NCI-H82 (cell line): ENCODE results near the gene CCDC185.

ENCODE experiments used
- DNase-seq: peaks from one replicate; lab custom pipeline; 2025; lab: John Stamatoyannopoulos, UW

Gene CCDC185

DNA sequence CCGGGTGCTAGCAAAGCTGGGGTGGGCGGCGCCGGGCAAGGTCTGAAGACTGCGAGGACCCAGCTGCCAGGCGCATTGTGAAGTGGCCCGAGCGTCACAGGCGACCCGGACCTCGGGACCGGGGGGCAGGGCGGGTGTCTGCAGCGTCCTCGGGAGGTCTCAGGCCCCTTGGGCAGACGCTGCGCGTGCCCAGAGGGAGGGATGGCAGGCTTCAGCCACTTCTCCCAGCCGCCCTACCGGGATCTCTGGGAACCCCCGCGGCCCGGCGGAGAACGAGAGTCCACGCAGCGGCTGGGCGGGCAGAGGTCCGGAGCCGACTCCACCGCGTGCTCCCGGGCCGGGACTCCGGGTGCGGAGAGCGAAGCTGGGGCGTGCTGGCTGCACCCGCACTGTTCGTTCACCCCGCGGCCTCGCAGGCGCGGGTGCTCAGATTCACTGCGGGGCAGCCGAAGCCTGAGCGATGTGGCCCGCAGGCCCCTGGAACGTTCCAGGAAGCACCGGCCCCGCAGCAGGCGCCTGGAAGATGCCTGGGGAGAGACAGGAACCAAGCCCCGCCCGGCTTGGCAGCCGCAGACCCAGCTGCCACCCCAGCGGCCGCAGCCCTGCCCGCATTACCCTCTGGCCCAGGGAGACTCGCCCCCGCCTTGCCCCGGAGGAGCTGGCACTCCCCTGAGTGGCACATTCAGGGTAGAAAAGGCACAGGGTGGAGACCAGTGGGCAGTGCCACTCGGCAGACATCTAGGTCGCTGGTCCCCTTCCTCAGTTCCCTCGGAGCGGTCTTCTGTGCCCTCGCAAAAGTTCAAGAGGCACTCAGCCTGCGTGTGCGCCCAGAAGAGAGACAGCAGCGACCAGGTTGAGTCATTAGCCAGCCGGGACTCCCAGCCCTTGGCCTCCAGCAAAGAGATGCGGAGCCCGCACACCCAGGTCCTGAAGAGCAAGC is at the start of gene CCDC185:
Gene CCDC185, plus strand, starts transcription at position 141 of the 940 bp plus-strand sequence. Its CDS starts 61 bp downstream, at position 202.
- no peak for DNase-seq

DNA sequence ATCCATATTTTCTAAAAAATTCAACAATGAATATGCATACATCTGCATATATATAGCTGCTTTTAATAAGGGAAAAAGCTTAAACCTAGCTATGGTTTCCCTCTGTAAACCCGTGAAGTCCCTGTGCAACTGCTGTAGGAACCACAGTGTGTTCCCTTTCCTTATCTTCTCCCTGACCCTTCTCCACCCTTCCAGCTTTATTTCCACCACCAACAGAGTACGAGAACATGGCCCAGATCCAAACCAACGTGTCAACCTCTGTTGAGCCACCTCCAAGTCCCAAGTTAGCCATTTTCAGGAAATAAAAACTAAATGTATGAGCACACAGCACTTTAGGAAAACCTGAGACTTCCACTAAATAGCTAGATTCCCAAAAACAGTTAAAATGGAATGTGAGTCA is 49.5 kb upstream of the CCDC185 start:
- DNase-seq: no peak

DNA sequence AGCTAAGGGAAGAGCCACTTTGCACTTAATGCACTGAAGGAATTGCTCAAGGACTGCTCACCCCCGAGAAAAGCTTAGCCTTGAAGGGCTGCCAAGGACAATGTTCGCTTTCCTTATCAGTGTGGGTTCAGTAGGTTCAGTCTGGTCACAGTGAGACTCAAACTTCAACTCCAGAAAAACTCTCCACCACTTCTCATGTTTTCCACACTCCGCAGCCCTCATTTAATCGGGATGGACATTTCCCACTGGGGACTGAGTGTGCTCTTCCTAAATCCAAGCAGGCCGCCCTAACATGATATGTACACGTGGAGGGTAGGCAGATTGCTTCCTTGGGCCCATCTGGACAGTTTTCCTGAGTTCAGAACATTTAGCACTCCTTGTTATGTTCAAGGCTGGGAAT is 48.7 kb upstream of the CCDC185 start:
- DNase-seq: no peak

DNA sequence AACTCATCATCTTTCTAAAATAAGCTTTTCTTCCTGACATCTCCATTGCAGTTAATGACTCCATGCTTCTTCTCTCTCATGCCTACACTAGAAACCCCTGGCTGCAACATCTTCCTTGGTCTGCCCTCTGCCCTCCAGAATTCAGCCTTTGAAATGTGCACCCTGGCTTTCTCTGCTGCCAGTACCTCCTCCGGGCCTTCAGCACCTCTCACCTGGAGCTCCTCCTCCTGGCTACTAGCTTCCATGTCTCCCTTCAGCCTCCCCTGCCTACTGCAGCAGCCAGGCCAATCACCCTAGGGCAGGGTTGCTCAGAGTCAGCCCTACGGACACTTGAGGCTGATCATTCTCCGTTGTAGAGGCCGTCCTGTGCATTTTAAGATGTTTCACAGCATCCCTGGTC is 47.5 kb upstream of the CCDC185 start:
- DNase-seq: no peak

DNA sequence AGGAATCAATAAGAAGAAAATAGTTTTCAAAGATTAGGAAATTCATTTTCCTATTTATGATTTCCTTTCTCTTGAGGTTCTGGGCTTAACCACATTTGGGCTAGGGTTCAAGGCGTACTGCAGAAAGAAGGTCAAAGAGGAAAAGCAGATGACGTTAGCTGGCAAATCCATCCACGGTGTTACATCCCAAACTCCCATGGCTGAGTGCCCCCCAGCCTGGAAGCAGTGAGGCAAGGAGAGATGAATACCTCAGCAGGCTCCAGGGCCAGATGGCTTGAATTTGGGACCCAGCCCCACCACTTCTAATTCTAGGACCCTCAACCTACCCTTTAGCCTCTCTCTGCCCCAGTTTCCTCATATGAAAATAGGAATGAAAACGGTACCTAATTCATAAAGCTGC is 46.9 kb upstream of the CCDC185 start:
- DNase-seq: no peak

DNA sequence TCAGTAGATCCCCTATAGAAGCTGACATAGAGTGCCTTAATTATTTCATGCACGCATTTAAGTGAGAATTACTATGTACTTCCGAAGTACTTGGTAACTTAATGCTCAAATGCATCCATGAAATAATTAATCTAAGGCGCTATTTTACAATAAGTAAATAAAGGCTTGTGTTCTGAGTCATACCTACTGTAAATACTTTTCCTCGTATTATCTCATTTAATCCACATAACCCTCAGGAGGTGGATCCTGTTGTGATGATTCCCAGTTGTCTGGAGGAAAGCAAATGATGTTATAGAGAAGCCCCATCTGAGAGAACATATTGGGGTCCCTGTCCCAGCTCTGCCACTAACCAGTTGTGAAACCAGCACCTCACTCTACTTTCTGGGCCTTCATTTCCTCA is 45.6 kb upstream of the CCDC185 start:
- no peak for DNase-seq

DNA sequence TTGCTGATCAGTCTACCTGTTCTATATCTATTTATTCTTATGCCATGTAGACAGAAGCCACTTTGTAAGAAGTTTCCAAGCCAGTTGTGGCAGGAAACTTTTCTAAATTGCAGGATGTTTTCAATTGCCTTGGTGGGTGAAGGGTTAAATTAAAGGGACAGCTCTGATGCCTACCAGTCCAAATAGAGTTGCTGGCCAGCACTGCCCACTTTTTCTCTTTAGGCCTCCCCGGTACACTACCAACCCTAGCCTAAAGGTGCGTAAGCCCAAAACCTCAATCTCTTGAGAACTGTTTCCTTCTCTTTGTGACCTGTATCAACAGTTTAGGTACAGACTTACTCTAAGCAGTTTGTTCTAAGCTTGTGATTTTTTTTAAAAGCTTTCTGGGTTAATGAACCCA is 44.8 kb upstream of the CCDC185 start:
- DNase-seq: no peak

DNA sequence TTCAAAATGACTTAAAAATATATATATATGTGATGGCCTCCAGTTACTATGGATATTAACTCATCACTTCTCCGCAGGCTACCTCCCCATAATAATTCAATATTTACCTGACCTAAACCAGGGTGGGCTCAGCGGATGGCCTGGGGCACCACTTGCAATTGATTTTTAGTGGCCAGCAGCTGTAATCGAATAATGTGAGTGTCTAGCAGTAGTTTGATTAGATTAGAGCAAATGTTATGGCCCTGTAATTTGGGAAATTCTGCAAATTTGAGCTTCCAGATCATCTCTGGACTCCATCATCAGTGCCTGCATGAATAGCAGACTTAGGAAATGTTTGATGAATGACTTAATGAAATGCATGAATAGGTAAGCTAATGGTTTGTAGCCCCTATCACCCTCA is 44.0 kb upstream of the CCDC185 start:
- DNase-seq: no peak

DNA sequence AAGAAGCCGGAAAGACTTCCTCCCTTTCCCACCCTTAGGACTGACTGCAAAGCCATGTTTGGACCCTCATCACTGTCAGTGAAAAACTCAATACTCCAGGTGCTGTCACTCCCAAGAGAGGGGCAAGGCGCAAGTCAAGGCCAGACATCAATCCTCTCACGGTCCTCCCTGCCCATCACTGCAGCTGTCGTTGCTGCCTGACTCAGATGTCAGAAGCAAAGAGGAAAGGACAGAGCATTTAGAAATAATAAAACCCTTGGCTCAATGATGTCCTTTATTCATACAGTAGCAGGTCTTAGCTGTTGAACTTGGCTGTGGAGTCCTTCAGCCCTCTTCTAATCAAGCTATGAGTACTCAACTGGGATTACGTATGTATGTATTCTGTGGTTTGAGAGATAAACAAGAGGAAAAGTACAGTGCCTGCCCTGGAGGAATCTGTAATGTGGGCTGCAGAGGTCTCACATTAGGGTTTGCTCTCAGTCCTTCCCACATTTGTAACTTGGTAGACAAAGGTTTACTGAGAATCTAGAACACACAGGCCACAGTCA is 42.8 kb upstream of the CCDC185 start:
- DNase-seq: no peak

DNA sequence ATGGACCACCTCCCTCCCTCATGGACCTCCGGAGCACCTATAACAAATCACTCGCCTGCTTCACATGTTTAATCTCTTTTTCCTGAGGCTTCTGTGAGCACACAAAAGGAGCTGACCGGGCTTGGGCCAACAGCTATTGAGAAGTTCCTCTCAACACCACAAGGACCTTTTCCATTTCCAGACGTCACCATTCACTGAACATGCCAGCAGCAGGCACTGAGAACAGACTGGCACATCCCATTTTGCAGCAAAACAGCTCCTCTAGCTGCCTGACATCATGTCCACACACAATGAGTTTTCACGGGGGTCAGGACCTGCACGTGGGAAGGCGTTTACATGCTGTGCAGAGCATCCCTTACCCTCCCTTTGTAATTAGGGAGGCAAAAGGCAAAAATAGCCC is 40.3 kb upstream of the CCDC185 start:
- no peak for DNase-seq

DNA sequence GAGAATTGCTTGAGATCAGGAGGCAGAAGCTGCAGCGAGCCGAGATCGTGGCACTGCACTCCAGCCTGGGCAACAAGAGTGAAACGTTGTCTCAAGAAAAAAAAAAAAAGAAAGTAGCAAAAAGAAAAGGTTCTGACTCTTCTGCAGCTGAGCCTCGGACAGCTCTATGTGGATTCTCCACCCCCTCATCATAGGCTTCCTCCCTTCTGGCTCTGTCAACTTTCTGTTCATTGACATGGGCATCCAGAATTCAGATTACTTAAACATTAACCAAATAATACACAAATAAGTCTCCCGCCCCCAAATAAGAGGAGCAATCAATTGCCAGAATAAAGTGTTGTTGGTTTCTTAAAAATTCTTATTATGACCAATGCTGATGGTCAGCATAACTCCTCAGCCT is 39.3 kb upstream of the CCDC185 start:
- DNase-seq: no peak

DNA sequence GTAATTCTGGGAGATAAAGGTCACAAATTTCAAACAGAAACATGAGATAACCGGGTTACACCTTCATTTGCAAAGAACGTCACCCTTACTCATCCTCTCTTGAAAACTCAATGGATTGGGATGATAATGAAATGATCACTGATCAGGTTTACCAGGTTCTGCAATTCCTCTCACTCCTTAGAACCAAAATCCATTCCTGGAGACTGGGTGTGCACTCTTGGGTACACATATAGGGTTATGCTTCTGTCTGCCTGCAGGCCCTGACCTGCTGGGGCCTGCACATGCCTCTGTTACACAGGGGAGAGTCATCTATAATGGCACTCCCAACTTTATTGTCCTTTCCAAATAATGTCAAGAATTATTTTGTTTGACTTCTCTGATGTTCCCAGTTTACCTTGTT is 37.5 kb upstream of the CCDC185 start:
- DNase-seq: no peak

DNA sequence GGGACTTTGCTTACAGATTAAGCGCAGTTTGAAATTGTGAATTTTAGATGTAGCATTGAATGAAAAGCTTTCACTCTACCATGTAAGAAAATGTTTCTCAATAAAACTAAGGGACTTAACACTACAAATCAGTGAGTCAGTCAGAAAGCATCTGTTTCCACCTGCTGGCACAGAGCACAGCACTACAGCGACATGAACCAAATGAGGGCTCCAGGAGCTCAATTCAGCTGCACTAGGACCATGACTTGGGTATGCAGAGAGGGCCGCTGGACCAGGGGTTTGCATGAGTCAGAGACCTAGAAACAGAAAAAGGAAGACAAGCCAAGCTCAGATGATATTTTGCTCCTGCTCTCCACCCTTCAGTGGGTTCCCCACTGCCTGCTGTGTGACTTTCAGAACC is 34.4 kb upstream of the CCDC185 start:
- DNase-seq: no peak

DNA sequence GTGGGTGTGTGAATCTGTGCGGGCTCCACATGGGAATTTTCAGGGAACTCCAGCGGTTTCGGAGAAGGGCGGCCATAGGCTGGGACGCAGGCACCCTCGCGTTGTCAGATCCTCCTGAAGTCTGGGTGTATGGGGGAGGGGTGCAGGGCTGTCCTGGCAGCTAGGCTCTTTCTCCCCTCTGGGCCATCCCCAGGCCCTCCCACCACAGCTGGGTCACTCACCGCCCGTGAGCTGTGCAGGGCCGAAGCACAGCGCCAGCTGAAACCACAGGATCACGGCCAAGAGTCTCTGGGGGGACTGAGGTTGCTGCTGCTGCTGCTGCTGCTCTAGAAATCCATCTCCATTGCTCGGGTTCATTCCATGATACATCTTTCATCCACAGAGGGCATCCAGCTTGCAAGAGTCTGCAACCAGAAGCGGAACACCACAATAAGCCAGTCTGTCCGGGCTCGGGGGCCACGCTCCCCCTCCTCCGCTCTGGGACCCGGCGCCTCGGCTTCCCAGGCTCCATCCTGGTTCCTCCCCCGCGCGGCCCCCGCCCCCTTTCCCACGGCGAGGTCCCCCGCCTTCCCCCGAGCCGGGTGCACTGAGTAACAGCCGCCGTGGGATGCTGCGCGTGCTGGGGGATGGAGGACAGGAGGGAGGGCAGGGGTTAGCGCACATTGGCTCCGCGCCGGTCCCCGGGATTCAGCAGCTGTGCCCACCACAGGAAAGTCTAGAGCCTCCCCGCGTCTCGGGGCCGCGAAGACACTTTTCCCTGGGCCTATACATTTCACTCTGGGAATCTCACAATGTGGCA is 30.0 kb upstream of the CCDC185 start:
- peak; percentile 65 for DNase-seq

DNA sequence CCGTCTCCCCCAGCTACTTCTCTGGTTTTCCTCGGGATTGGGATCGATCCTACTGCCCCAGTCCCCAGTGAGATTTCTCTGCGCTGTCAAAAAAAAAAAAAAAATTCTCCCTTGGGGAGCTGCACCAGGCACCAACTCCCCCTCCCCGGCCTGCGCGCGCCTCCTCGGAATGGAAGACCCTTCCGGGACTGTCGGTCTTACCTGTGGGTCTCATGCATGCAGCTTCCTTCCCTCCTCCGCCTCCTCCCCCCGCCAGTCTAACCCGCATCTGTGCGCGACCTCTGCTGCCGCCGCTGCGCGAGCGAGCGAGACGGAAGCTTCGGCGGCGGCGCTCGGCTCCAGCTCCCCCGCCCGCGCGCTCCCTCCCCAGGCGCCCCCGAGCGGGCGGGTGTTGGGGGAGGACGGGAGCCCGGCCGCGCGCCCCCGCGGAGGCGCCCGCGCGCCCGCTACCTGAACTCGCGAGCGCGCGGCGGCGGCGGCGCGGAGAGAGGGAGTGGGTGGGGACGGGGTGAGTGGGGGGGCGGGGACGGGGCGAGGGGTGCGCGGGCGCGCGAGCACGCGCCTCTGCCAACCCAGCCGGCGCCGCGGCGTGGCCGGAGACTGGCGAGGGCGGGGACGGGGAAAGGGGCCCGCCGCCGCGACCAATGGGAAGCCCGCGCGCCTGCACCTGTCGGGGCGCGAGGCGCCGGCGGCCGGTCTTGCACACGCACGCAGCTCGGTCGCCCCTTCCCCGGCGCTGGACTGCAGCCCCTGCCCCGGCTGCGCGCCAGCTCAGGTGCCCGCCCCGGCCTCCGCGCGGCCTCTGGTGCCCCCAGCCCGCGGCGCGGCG is 29.1 kb upstream of the CCDC185 start, which contains the start of gene SUSD4:
Gene SUSD4, minus strand, starts transcription at position 321 of the 829 bp plus-strand sequence. CDS start 751 bp downstream, outside the sequence.
- DNase-seq: peak; percentile 89

DNA sequence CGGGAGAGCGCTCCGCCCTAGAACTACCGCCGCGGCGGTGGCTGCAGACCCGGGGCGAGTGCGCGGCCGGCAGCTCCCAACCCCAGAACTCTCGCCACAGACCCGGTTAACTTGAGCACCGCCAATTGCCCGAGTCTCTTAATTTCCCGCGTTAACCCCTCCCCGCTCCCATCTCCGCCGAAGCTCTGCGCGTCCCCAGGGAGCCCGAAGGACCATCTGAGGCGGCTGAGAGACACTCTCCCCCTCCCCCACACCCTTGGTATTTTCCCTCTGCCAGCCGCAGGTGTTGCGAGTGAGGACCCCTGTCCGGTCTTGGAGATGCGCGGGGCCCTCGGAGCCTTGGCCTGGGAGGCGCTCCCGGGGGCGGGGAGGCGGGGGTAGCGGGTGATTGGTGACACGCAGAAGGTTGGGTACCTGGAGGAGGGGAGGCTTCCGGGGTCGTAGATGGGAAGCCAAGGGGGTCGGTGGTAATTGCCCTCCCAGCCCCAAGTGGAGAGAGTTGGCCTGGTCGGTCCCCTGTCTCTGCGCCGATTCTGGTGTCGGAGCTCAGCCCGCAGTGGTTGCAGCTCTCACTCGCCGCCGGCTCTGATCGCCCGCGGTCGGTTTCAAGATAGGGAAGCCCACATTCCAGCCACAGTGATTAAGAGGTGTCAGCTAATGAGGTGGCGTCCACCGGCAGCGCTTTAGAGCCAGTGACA is 28.4 kb upstream of the CCDC185 start:
- peak; percentile 71 for DNase-seq

DNA sequence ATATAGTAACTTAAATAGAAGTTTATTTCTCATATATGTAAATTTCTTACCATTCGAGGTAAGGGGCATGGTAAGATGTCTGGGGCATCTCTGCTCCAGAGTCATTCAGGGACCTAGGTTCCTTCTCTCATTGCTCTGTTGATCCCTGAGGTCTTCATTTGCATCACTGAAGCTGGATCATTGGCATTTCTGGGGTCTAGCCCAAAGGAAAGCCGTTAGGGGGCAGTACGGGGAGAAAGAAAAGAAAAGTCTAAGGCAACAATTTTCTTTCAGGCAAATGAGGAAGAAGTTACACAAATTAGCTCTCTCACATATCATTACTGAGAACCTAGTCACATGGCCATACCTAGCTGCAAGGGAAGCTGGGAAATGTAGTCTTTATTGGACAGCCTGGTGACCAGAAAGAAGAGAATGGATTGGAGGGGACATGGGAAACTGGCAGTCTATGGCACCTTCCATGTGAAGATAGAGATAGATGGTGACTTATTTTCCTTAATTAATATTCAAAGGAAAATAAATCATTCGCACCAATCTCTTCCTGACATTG is 19.1 kb upstream of the CCDC185 start:
- no peak for DNase-seq

DNA sequence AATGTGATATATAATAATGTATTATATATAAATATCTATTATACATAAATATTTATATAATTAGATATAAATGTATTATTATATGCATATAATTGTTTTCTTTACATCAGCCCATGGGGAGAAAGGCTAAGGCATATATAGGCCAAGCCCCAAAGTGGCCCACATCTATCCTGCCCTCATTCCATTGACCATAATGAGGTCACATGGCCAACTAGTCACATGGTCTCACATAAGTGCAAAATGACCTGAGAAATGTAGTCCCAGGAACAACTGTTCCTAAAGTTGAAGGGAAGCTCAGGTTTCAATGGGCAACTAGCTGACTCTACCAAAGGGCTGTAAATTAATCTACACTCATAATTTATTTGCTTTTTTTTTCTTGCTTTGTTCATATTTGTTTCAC is 14.5 kb upstream of the CCDC185 start:
- no peak for DNase-seq

DNA sequence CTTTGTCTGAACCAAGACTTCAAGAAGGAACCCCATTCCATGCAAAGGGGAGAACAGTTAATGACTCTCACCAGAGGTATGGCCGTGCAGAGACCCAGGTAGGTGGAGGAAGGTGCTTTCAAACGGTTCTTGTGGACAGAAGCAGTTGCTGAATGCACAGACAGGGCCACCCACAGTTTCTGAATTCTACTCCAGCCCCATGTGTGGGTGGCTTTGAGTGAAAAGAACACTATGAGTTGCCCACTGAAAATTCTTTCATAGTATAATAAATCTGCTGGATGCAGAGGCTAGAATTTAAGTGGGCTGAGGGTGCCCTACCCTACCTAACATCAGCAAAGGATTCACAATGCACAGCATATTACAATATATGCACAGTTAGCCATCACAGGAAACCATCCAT is 7.2 kb upstream of the CCDC185 start:
- DNase-seq: no peak

DNA sequence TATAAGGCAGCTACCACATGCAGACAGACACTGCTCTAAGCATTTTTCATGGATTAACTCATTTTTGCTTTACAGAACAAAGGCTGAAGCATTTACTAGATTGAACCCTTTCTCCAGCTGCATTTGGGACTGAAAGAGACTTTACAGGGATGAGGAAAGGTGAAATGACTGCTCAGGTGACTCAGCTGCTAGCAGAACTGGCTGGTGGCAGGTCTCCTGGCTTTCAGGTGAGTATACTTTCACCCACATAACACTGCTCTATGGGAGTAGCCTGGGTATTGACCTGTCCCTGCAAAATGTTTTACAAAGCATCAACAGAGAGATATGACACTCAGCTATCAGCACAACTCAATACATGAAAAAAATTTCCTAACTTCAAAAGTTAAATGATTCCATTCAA is 2.6 kb upstream of the CCDC185 start:
- no peak for DNase-seq

DNA sequence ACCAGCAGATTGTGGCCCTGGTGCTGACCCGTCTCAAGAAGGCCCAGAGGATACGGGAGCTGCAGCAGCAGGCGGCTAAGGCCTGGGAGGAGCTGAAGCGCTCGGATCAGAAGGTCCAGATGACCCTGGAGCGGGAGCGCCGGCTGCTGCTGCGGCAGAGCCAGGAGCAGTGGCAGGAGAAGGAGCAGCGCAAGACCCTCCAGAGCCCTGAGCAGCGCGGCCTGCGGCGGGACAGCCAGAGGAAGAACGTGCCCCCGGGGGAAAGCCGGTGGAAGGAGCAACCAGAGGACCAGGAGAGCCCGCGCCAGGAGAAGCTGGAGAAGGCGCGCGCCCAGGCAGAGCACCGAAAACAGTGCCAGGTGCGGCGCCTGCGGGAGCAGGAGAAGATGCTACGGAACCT is 1.0 kb downstream of the CCDC185 start:
- DNase-seq: no peak
